Left forelimb (tissue), 1 donor: Measurements from ENCODE around the gene KLHDC7A.

Source experiments
- DNase-seq: peaks from one replicate; pipeline ENCODE4 v3.0.0-alpha.2; 2018; ENCODE audit warnings: low spot score

KLHDC7A gene

DNA sequence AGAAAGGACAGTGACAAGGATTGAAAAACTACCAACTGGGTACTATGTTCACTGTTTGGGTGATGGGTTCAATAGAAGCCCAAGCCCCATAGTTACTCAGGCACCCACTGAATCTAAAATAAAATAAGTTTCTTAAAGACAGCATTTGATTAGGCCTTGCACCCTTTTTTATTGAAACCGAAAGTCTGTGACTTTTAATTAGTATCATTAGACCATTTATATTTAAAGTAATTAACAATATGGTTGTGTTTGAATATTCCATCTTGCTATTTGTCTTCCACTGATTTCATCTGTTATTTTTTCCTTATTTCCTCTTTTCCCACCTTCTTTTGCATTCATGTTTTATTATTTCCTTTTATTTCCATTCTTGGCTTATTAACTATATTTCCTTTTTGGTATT is 27.4 kb downstream of the KLHDC7A start:
- no peak for DNase-seq

- no peak for DNase-seq
These were observed 30.6 kb downstream of the KLHDC7A start for GRCh38 chr1:18511149-18511873.

DNA sequence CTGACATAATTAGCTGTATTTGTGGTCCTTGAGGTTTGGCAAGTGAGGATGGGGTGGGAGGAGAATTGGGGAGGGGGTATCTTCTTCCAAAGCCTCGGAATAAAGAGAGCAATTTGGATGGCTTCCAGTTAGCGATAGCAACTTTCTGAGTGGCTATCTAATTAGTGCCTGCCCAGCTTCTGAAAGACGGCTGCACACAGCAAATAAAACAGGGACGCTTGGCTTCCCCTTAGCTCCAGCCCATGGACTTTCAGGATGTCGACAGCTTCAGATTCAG is 31.1 kb downstream of the KLHDC7A start:
- DNase-seq, result no peak

DNA sequence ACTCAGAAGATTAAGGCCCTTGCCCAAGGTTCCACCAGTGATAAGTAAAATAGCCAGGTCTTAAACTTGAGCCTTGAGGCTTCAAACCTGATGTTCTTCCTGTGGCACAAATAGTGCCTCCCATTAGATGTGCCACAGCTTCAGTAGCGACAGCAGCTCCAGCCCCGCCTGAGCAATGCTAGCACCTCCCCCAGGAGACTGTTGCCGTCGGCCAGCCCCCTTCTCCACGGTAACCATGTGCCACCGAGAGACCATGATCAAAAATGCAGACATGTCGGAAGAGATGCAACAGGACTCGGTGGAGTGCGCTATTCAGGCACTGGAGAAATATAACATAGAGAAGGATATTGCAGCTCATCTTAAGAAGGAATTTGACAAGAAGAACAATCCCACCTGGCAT is 32.2 kb downstream of the KLHDC7A start:
- no peak for DNase-seq

GRCh38 chr1:18513995-18514394 is 33.3 kb downstream of the KLHDC7A start:
- no peak for DNase-seq

DNA sequence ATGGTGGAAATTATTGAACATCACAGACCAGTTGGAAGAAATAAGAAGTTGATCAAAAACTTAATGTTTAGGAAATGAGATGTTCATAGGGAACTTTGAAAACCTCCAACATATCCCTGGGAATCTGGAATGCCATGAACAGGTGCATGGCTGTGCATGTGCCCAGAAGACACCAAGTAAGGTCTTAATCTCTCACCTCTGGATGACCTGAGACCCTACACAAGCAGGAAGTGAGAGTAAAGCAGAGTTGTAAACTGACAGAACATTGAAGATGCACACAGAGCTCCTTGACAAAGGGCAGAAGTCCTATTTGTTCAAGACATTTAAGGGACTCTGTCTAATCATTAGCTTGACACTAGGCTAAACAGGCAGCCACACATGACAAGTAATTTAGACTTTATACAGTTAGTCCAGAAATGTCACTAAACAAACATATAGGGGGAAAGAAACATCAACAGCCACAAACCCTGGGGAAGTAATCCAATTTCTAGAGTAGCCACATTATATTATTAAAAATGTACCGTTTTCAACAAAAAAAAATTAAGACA is 34.5 kb downstream of the KLHDC7A start:
- no peak for DNase-seq

- DNase-seq, result no peak
These were observed 35.7 kb downstream of the KLHDC7A start for GRCh38 chr1:18516473-18516872.

GRCh38 chr1:18526436-18527275 is 45.9 kb downstream of the KLHDC7A start:
- DNase-seq, result peak; percentile 28

- peak; percentile 46 for DNase-seq
These were observed 46.8 kb downstream of the KLHDC7A start for GRCh38 chr1:18527514-18527913.

DNA sequence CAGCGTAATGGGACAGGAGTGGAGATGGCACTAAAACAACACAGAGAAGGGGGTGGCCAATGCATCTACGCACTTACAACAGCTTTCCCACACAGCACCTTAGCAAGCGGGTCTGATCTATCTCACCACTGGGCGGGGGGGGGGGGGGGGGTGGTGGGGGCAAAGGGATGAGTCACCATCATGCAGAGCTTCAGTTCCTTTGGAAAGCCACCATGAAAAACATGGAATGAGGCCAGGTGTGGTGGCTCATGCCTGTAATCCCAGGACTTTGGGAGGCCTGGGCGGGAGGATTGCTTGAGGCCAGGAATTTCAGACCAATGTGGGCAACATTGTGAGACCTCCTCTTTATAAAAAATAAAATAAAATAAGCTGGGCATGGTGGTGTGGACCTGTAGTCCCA is 47.2 kb downstream of the KLHDC7A start:
- peak; percentile 17 for DNase-seq

DNA sequence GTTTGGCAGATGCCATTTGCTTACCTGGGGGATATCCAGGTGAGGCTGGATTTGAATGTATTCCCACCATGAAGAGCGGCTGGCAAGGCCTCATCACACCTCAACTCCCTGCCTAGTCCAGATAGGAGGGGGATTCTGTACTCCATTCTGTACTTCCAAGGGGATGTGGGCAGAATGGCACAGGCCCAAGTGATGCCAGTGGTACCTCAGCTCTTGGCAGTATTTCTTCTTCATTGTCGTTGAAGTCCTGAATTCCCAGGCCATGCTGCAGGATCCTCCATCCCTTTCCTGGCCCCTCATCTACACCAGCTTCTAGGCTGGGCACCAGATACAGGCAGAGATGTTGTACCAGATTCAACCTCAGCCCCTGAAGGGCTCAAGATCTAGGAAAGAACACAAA is 47.9 kb downstream of the KLHDC7A start:
- peak; percentile 33 for DNase-seq

GRCh38 chr1:18529714-18530113 is 49.0 kb downstream of the KLHDC7A start:
- DNase-seq, result peak; percentile 37

GRCh38 chr1:18530587-18531502 is 50.1 kb downstream of the KLHDC7A start:
- DNase-seq, result peak; percentile 47

DNA sequence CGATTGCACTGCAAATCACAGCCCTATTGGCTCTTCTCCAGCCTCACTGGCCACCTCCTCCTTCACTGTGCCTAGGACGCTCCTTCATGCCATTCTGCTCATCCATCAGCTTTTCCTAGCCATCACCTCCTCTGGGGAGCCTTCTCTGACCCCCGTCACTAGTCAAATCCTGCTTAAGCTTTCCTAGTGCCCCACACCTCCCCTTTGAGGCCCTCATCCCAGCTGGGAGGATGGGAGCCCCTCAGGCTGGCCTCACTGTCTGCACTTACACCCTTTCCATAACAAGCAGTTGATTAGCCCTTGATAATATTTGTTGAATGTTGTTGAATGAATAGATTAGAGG is 50.7 kb downstream of the KLHDC7A start:
- DNase-seq, result no peak

- DNase-seq, result peak; percentile 18
These were observed 51.9 kb downstream of the KLHDC7A start for GRCh38 chr1:18532390-18533170.

GRCh38 chr1:18533259-18533658 is 52.5 kb downstream of the KLHDC7A start:
- DNase-seq, result no peak

DNA sequence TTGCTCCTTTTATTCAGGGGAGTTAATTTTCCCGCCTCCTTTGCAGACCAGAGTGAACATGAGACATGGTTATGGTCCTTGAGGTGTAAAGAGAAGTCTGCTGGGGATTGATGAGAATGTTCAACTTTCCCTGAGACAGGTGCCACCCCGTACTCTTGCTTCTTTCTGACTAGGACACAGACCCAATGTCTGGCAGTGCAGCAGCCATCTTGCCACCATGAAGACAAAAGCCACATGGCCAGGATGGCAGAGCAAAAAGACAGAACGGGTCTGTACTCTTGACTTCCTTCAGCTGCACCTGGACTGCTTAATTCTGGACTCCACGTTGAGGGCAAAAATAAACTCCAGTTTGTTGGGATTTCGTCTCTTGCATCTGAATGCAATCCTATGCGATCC is 54.1 kb downstream of the KLHDC7A start:
- no peak for DNase-seq
